Mesenchymal stem cell (in vitro differentiated cells and primary cell): ENCODE measurements around the gene CLEC16A.

Experiments
- DNase-seq: peaks from one replicate; pipeline ENCODE4 v3.0.0-alpha.2; 2013
- H2AFZ ChIP-seq: one replicate; pipeline ENCODE4 v1.6.1; 2013; ENCODE audit warnings: low read depth, mild to moderate bottlenecking, control low read depth, inconsistent platforms, low read length, moderate library complexity
- H2AK5ac ChIP-seq: 2 replicates; pipeline ENCODE4 v1.6.1; 2013; ENCODE audit warnings: low read length, moderate library complexity, mild to moderate bottlenecking, inconsistent platforms; ENCODE audit not compliant: severe bottlenecking
- H2BK120ac ChIP-seq: one replicate; pipeline ENCODE4 v1.6.1; 2013; ENCODE audit warnings: low read depth, mild to moderate bottlenecking, inconsistent platforms, low read length, moderate library complexity
- H2BK12ac ChIP-seq, 2 experiments: one replicate each; pipeline ENCODE4 v1.6.1; 2013; ENCODE audit warnings: inconsistent platforms in 2 of 2, low read length in 2 of 2, mild to moderate bottlenecking in 2 of 2, moderate library complexity in 2 of 2, control low read depth in 1 of 2
- H2BK15ac ChIP-seq: one replicate; pipeline ENCODE4 v1.6.1; 2013; ENCODE audit warnings: mild to moderate bottlenecking, low read depth, inconsistent platforms; ENCODE audit not compliant: poor library complexity, severe bottlenecking
- H2BK5ac ChIP-seq: 2 replicates; pipeline ENCODE4 v1.6.1; 2013; ENCODE audit warnings: low read depth, mild to moderate bottlenecking, low read length, control low read depth, inconsistent platforms; ENCODE audit not compliant: poor library complexity, severe bottlenecking
- H3K14ac ChIP-seq, 2 experiments: one replicate each; pipeline ENCODE4 v1.6.1; 2013; ENCODE audit warnings: inconsistent platforms in 2 of 2, low read length in 2 of 2, control low read depth in 1 of 2, mild to moderate bottlenecking in 1 of 2, moderate library complexity in 1 of 2
- H3K18ac ChIP-seq, 2 experiments: one replicate each; pipeline ENCODE4 v1.6.1; 2013; ENCODE audit warnings: inconsistent platforms in 2 of 2, low read length in 2 of 2, control low read depth in 1 of 2, low read depth in 1 of 2, mild to moderate bottlenecking in 1 of 2
- H3K23ac ChIP-seq, 2 experiments: one replicate each; pipeline ENCODE4 v1.6.1; 2013; ENCODE audit warnings: inconsistent platforms in 2 of 2, low read length in 2 of 2, mild to moderate bottlenecking in 2 of 2, moderate library complexity in 2 of 2, control low read depth in 1 of 2
- H3K27ac ChIP-seq: 2 replicates; pipeline ENCODE4 v1.5.1; 2013; ENCODE audit warnings: mild to moderate bottlenecking, moderate library complexity, low read length, control low read depth, inconsistent platforms; ENCODE audit not compliant: poor library complexity, severe bottlenecking
- H3K27me3 ChIP-seq, 2 experiments: 2 replicates each; pipeline versions ENCODE4 v1.6.1 to v1.7.0; 2013; ENCODE audit warnings: low read length in 2 of 2, mild to moderate bottlenecking in 2 of 2, moderate library complexity in 2 of 2, control low read depth in 1 of 2, inconsistent platforms in 1 of 2; ENCODE audit not compliant: control insufficient read depth in 1 of 2, insufficient read depth in 1 of 2
- H3K36me3 ChIP-seq, 2 experiments: 2 replicates each; pipeline versions ENCODE4 v1.6.1 to v1.7.0; 2013; ENCODE audit warnings: low read length in 2 of 2, control low read depth in 1 of 2, inconsistent platforms in 1 of 2, low read depth in 1 of 2, mild to moderate bottlenecking in 1 of 2; ENCODE audit not compliant: insufficient read depth in 2 of 2, control insufficient read depth in 1 of 2
- H3K4ac ChIP-seq, 2 experiments: one replicate each; pipeline ENCODE4 v1.6.1; 2013; ENCODE audit warnings: inconsistent platforms in 2 of 2, low read length in 2 of 2, mild to moderate bottlenecking in 2 of 2, moderate library complexity in 2 of 2, control low read depth in 1 of 2, low read depth in 1 of 2
- H3K4me1 ChIP-seq: 2 replicates; pipeline ENCODE4 v1.6.1; 2013; ENCODE audit warnings: low read depth, low read length, control low read depth; ENCODE audit not compliant: control insufficient read depth, insufficient read depth
- H3K4me2 ChIP-seq: 2 replicates; pipeline ENCODE4 v1.6.1; 2013; ENCODE audit warnings: low read length, mild to moderate bottlenecking, inconsistent platforms; ENCODE audit not compliant: poor library complexity, severe bottlenecking
- H3K4me3 ChIP-seq, 2 experiments: 2 replicates each; pipeline versions ENCODE4 v1.5.1 to v1.7.0; 2013; ENCODE audit warnings: low read length in 2 of 2, mild to moderate bottlenecking in 2 of 2, control low read depth in 1 of 2, low read depth in 1 of 2; ENCODE audit not compliant: insufficient read depth in 1 of 2
- H3K79me1 ChIP-seq: replicated peaks from 2 replicates; pipeline ENCODE4 v1.6.1; 2013; ENCODE audit warnings: mild to moderate bottlenecking, control low read depth, low read length, inconsistent platforms; ENCODE audit not compliant: poor library complexity, severe bottlenecking
- H3K9ac ChIP-seq: 2 replicates; pipeline ENCODE4 v1.7.0; 2013; ENCODE audit warnings: mild to moderate bottlenecking, low read length, moderate library complexity
- H3K9me3 ChIP-seq: 2 replicates; pipeline ENCODE4 v1.7.0; 2013; ENCODE audit warnings: mild to moderate bottlenecking, low read length; ENCODE audit not compliant: control insufficient read depth
- H4K8ac ChIP-seq: one replicate; pipeline ENCODE4 v1.6.1; 2013; ENCODE audit warnings: inconsistent platforms, mild to moderate bottlenecking, low read length, moderate library complexity
- H4K91ac ChIP-seq: one replicate; pipeline ENCODE4 v1.6.1; 2013; ENCODE audit warnings: mild to moderate bottlenecking, low read length, inconsistent platforms
- WGBS: methylation state at CpG from one replicate; pipeline ENCODE4 v1.1.7; 2013; ENCODE audit warnings: mixed read lengths; 5-methylcytosine and 5-hydroxymethylcytosine counted together

The CLEC16A gene

DNA sequence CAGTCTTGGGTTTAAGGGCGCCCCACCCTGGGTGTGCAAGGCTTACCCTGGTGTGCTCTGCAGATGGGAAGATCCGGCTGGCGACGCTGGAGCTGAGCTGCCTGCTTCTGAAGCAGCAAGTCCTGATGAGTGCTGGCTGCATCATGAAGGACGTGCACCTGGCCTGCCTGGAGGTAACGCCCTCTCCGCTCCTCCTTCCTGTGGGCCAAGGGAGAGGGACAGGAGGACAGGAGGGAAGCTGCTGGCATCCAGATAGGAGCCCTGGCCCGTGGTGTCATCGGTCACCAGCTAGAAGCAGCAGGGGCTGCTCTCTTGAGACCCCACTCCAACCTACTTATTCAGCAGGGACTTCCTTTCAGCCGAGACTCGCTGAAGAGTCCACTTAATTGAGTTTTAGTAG is 97.8 kb downstream of the CLEC16A start:
- H3K14ac ChIP-seq: no peak overlapping the region
- no peaks in the 10 kb centered on the region for H3K9me3 ChIP-seq
- H4K8ac ChIP-seq: no peak overlapping the region
- H3K79me1 ChIP-seq: no peaks in the 10 kb centered on the region
- no peak overlapping the region for H3K18ac ChIP-seq
- H2AK5ac ChIP-seq: no peak overlapping the region
- H2BK120ac ChIP-seq: no peak overlapping the region
- no peak overlapping the region for H2BK5ac ChIP-seq
- H4K91ac ChIP-seq: peak overlapping the region; percentile 15
- H3K27ac ChIP-seq: no peak overlapping the region
- H2BK15ac ChIP-seq: no peak overlapping the region
- no peak overlapping the region for H2AFZ ChIP-seq
- no peak overlapping the region for H3K4ac ChIP-seq
- H3K36me3 ChIP-seq: peaks cover 47 to 53% of the 10 kb centered on the region in 2 experiments
- no peak overlapping the region for H2BK12ac ChIP-seq
- H3K23ac ChIP-seq: no peak overlapping the region
- no peak overlapping the region for H3K4me2 ChIP-seq
- H3K4me1 ChIP-seq: no peaks in the 10 kb centered on the region
- H3K27me3 ChIP-seq: no peaks in the 10 kb centered on the region
- no peak overlapping the region for H3K4me3 ChIP-seq
- DNase-seq: no peak
- no peak overlapping the region for H3K9ac ChIP-seq
- 96% methylated on average over 7 of the region's 11 CpGs for WGBS

- Histone ChIP-seq H2AK5ac (no peak overlapping the region), H3K14ac (no peak overlapping the region), H2BK120ac (no peak overlapping the region), H2BK12ac (peak overlapping the region; percentile 19 to 86), H3K36me3 (peaks cover 48 to 55% of the 10 kb centered on the region in 2 experiments), H3K4ac (peak overlapping the region in 1 of 2 experiments; percentile 68), H3K4me1 (peaks cover 2% of the 10 kb centered on the region), H2BK15ac (peak overlapping the region; percentile 21), H3K27me3 (no peaks in the 10 kb centered on the region), H4K8ac (no peak overlapping the region), H3K18ac (peak overlapping the region in 1 of 2 experiments; percentile 78), H3K23ac (no peak overlapping the region), H3K4me2 (no peak overlapping the region), H3K4me3 (no peak overlapping the region), H2BK5ac (no peak overlapping the region), H3K9ac (peak overlapping the region; percentile 14), H2AFZ (no peak overlapping the region), H4K91ac (peak overlapping the region; percentile 71), H3K27ac (no peak overlapping the region), H3K79me1 (no peaks in the 10 kb centered on the region), H3K9me3 (no peaks in the 10 kb centered on the region)
- WGBS: 94% methylated on average over 5 of the region's 5 CpGs
- DNase-seq: no peak
Observed at GRCh38 chr16:11045441-11045840, 101.1 kb downstream of the CLEC16A start.

- no peak overlapping the region for H2BK120ac ChIP-seq
- no peak overlapping the region for H2AK5ac ChIP-seq
- no peak overlapping the region for H4K8ac ChIP-seq
- H3K36me3 ChIP-seq: peaks cover 48 to 55% of the 10 kb centered on the region in 2 experiments
- H3K4me1 ChIP-seq: peaks cover 2% of the 10 kb centered on the region
- peak overlapping the region in 1 of 2 experiments; percentile 68 for H3K4ac ChIP-seq
- no peak overlapping the region for H3K4me2 ChIP-seq
- H3K23ac ChIP-seq: no peak overlapping the region
- H3K14ac ChIP-seq: no peak overlapping the region
- H3K9ac ChIP-seq: peak overlapping the region; percentile 67
- no peaks in the 10 kb centered on the region for H3K79me1 ChIP-seq
- WGBS: 68% methylated on average over 5 of the region's 5 CpGs
- H4K91ac ChIP-seq: peak overlapping the region; percentile 83
- DNase-seq: peak; percentile 61
- no peak overlapping the region for H3K27ac ChIP-seq
- peak overlapping the region in 1 of 2 experiments; percentile 78 for H3K18ac ChIP-seq
- H3K4me3 ChIP-seq: no peak overlapping the region
- H2BK12ac ChIP-seq: peak overlapping the region in 1 of 2 experiments; percentile 86
- no peaks in the 10 kb centered on the region for H3K9me3 ChIP-seq
- no peak overlapping the region for H2BK5ac ChIP-seq
- H2BK15ac ChIP-seq: no peak overlapping the region
- no peaks in the 10 kb centered on the region for H3K27me3 ChIP-seq
- H2AFZ ChIP-seq: no peak overlapping the region
Observed at GRCh38 chr16:11045846-11046245, 101.5 kb downstream of the CLEC16A start.

- H3K27me3 ChIP-seq: no peaks in the 10 kb centered on the region
- H3K9ac ChIP-seq: peak overlapping the region; percentile 67
- H2AK5ac ChIP-seq: no peak overlapping the region
- DNase-seq: peak; percentile 19
- peak overlapping the region; percentile 89 for H3K18ac ChIP-seq
- H3K4me1 ChIP-seq: peaks cover 2% of the 10 kb centered on the region
- H3K27ac ChIP-seq: no peak overlapping the region
- peaks cover 48 to 55% of the 10 kb centered on the region in 2 experiments for H3K36me3 ChIP-seq
- H3K9me3 ChIP-seq: no peaks in the 10 kb centered on the region
- peak overlapping the region; percentile 94 to 100 for H2BK12ac ChIP-seq
- peak overlapping the region; percentile 84 to 89 for H3K4ac ChIP-seq
- H3K14ac ChIP-seq: peak overlapping the region in 1 of 2 experiments; percentile 84
- H2BK15ac ChIP-seq: no peak overlapping the region
- no peak overlapping the region for H2BK5ac ChIP-seq
- H4K91ac ChIP-seq: peak overlapping the region; percentile 93
- H2AFZ ChIP-seq: no peak overlapping the region
- peak overlapping the region; percentile 87 for H4K8ac ChIP-seq
- H3K23ac ChIP-seq: no peak overlapping the region
- peak overlapping the region; percentile 71 for H2BK120ac ChIP-seq
- WGBS: 92% methylated on average over 2 of the region's 5 CpGs
- H3K4me3 ChIP-seq: peak overlapping the region in 1 of 2 experiments; percentile 13
- H3K4me2 ChIP-seq: no peak overlapping the region
- no peaks in the 10 kb centered on the region for H3K79me1 ChIP-seq
Observed at GRCh38 chr16:11046382-11046931, 102.1 kb downstream of the CLEC16A start.
